ENCODE results near the gene CATSPER4. TPM values are rescaled to one million over a fixed set of nuclear protein-coding genes. Genes with fewer than 3 reads are reported as not detected.

CATSPER4 gene
- total and polyA plus RNA-seq, 2 of the 13 experiments (the other 11 are each of a cell fraction or from before 2014, with no cell fraction given) = not detected

- Histone ChIP-seq H3K79me2 (ENCODE audit: insufficient read depth, low read length) (no peaks in the 10 kb centered on the region), H3K9me3 (ENCODE audit: low read length) (no peaks in the 10 kb centered on the region), H3K4me3 (replicated peaks in 1 of 3; ENCODE audit: insufficient read depth in 1 of 3, low read depth in 2 of 3, low read length in 3 of 3) (no peak overlapping the region), H3K4me1 (ENCODE audit: insufficient read depth, low read length) (peaks cover 22% of the 10 kb centered on the region), H3K4me2 (ENCODE audit: low read depth, low read length) (no peak overlapping the region), H2AFZ (ENCODE audit: low read length) (no peak overlapping the region), H3K36me3 (replicated peaks in 1 of 2; ENCODE audit: control insufficient read depth in 1 of 2, insufficient read depth in 2 of 2, low read length in 2 of 2) (peaks cover 0 to 2% of the 10 kb centered on the region in 2 experiments; a peak in 2 of 5 replicates), H4K20me1 (ENCODE audit: insufficient read depth, low read length) (no peaks in the 10 kb centered on the region), H3K9ac (ENCODE audit: insufficient read depth, low read depth, low read length) (no peak overlapping the region), H3K27ac (ENCODE audit: extremely low read length, insufficient read depth, low read length) (no peak overlapping the region), H3K27me3 (ENCODE audit: control insufficient read depth in 1 of 2, insufficient read depth in 2 of 2, low read length in 2 of 2) (no peaks in the 10 kb centered on the region)
- no peak for ATAC-seq
- no peak for DNase-seq (ENCODE audit: low spot score)
- ChIA-PET CTCF (ENCODE audit: low intra/inter-chr PET ratio, low total read pairs) (no interaction called here), POLR2A (no interaction called here)
- no peak for TF ChIP-seq CTCF (CRISPR knock-in tag; IDR thresholded peaks at IDR 0.05)
- TF ChIP-seq ZNF816 (CRISPR knock-in tag; IDR thresholded peaks at IDR 0.05; ENCODE audit: borderline replicate concordance) = no peak
- TF ChIP-seq PRDM15 (CRISPR knock-in tag; IDR thresholded peaks at IDR 0.05) = no peak
- no peak for TF ChIP-seq SPEN (CRISPR knock-in tag; IDR thresholded peaks at IDR 0.05; ENCODE audit: low read depth)
- TF ChIP-seq ATF7-NPFF (CRISPR knock-in tag; IDR thresholded peaks at IDR 0.05; ENCODE audit: low read depth) = no peak
- TF ChIP-seq PRDM10 (CRISPR knock-in tag; IDR thresholded peaks at IDR 0.05; ENCODE audit: low read depth) = no peak
- no peak for TF ChIP-seq DNMT3B (CRISPR knock-in tag; conservative IDR thresholded peaks at IDR 0.05)
- TF ChIP-seq ELF3 (CRISPR knock-in tag; IDR thresholded peaks at IDR 0.05) = no peak
- TF ChIP-seq NCOA1 (CRISPR knock-in tag; IDR thresholded peaks at IDR 0.05) = no peak
- no peak for TF ChIP-seq ZNF446 (CRISPR knock-in tag; IDR thresholded peaks at IDR 0.05)
- no peak for TF ChIP-seq SCMH1 (CRISPR knock-in tag; IDR thresholded peaks at IDR 0.05; ENCODE audit: borderline replicate concordance)
- TF ChIP-seq MAFK (conservative IDR thresholded peaks at IDR 0.05 in 1 of 2, IDR thresholded peaks at IDR 0.05 in 1 of 2; ENCODE audit: low read length in 2 of 2) = no peak
- TF ChIP-seq ZNF567 (CRISPR knock-in tag; IDR thresholded peaks at IDR 0.05; ENCODE audit: borderline replicate concordance) = no peak
- intact Hi-C loops (cut with micrococcal nuclease; ENCODE audit: unreplicated experiment) = no loop called here
- in situ Hi-C loops (cut with HindIII; ENCODE audit: extremely low pct_ligation_motif_present, low pct_unique_long_range_greater_than_20kb) = no loop called here
- FAIRE-seq = no peak
- no TSS peak for BruUV-seq (replicated peaks)
- 73% methylated on average over 7 of the region's 9 CpGs for WGBS (ENCODE audit: low lambda C conversion rate)
These were observed 8.6 kb upstream of the CATSPER4 start for GRCh38 chr1:26181586-26182382.
